Activated CD4-positive, alpha-beta T cell treated with anti-CD3 and anti-CD28 coated beads, Interleukin-2, Interleukin-4, amounts not matched to agents 100 ng/mL and 50 ng/mL, durations not matched to agents 16 hours and 8 hours (primary cell): ENCODE results near the gene SLC9A2.

Experiments used
- DNase-seq: peaks from one replicate; pipeline ENCODE4 v3.0.0-alpha.2; 2020; ENCODE audit warnings: low spot score

Gene SLC9A2

DNA sequence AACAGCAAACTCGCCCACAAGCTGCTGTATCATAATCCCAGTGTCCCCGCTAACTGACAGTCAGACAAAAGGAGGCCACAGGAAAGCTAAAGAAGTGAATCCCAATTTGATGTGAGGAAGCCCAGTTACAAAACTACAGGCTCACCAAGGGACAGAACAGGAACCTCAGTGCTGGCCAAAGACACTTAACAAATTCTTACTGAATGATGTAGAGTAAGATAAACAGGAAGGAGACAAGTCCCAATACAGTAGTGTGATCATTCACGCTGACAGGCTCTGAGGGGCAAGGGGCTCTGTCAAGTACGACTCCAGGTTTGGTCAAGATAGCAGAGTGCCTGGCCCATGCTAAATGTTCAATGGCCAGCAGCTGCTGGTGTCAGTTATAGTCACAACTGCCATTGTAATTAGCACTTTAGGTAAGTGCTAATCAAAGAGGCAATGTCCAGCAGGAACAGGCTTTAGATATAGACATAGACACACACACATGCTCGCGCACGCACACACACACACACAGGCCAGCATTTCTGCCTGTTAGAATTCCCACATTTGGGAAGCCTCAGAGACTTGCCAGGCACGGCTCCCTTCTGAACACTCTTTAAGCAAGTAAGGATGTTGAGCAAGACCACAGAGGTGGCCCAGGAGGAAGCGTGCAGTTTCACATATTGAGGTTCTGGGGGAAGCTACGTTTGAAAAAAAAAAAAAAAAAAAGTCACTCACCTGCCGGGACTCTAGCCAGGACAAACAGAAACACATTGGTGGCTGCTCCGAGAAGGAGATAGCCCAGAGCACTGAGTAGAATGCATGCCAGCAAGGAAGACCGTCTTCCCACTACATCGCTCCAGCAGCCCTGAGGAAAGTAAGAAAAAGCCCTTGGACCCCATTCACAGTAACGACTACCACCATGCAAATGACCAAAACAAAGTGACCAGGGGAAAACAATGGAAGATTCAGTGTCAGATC lies 107.1 kb downstream of the SLC9A2 start:
- DNase-seq: no peak

DNA sequence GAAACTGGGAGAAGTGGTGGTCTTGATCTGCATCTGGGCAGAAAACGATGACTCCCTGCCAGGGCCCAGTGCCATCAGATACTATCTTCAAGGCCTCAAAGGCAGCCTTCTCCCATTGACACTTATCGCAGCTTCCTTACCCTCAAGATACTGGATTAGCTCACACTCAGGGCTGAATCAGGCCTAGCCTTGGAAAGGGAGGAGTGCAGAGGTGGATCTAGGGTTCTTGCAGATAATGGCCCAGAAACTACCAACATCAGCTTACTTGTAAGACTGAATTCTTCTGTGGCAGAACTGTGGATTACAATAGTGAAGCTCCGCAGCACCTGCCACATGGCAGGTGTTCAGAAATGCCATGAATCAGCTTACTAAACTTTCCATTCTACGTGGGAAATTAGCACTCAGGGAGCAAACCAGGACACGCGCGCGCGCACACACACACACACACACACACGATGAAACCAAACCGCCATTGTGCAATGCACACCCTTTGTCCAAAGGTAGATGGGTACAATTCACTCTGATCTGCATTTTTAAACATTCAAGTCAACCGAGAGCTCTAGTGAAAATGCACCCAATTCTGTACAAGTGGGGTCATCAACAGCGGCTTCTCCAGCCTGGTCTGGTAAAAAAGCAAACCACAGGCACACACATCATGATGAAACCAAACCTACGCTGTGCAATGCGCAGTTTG lies 116.2 kb downstream of the SLC9A2 start:
- DNase-seq: no peak

DNA sequence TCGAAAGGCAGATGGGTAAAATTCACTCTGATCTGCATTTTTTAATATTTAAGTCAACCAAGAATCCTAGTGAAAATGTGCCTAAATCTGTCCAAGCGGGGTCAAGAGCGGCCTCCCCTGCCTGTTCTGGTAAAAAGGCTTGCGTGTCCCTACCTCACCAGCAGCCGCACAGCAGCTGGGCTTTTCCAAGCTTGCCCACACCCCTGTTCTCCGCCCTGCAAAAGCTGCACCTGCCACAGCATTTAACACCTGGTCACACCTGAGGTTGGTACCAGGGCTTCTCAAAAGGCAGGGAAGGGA lies 116.7 kb downstream of the SLC9A2 start:
- DNase-seq: peak; percentile 7

DNA sequence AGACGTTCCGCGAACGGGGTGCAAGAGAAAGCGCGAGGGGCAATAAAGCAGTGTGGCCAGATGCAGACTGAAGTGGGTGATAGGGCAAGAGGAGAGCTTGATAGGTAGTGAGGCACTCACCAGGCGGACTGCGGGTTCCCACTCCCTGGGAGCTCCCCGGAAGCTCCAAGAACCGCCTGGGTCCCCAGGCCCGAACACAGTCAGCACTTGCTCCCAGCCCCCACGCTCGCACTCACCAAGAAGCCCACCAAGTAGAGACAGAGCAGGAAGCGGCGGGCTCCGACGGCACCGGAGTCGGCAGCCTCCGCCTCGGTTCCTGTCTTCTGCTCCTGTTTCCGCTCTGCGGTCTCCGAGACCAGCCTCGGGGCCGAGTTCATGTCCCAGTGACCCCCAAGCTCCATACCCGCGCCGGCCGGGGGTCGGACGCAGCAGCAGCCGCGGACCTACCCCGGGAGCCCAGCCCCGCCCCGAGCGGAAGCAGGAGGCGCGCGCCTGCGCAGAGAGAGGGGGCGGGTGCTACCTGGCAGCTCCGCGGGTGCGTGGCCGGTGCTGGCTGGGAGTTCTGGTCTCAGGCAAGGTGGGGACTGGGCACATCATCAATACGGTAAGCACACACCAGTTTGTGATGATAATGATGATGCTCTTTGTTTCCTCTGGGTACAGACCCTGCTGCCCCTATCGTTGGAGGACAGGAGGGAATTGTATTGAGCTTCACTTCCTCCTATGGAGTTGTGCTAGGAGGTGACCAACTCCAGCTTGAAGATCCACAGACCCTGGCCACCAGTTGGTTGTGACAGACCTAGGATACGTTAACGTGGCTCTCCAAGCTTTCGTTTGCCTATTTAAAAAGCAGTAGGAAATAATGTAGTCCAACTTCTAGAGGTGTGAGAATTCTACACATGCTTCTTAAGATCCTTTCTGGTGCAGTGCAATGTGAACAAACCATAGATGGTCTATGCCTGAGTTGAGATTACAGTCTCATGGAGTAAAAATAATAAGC lies 117.4 kb downstream of the SLC9A2 start:
- peak; percentile 82 for DNase-seq

DNA sequence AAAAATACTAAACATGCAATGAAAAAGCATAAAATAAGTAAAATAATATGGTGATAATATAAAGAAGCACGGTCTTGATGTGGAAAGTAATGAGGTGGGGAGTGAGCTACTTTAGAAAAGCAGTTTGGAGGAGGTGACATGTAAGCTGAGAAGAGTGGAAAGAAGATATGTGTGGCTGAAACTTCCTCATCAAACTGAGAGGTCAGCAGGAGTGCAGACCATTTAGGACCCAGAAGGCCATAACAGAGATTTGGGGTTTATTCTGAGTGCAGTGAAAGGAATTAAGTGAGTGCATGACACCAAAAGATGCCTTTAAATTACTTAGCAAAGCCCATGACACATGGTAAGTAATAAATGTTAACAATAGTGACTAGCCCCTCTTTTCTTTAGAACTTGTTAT lies 118.1 kb downstream of the SLC9A2 start:
- DNase-seq: no peak

DNA sequence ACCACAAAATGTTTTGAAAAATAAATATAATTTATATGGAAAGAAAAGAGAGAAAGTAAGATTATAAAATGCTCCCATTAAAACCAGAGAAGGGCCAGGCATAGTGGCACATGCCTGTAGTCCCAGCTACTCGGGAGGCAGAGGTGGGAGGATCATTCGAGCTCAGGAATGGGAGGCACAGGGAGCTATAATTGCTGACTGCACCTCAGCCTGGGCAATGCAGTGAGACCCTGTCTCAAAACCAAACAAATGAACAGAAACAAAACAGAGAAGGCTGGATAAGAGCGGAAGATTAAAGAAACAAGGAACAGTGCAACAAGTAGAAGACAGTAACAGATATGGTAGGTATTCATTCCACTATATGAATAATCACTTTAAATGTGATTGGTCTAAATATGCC lies 123.9 kb downstream of the SLC9A2 start:
- no peak for DNase-seq

DNA sequence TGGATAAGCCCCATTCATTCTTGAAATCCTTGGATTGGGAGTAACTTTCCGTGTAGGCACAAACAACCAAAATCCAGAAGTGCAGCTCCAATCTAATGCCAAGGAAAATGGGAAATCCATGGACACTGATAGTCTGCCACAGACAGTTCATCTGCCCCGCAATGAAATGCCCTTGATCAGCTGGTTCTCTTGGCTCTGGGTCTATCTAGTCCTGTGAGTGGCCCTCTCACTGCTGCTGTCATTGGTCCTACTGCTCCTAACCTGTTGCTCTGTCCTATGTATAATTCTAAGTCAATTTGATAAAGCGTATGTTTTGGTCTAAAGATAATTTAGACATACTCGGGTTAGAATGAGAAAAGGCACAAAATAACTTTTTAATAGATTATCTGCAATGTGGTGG lies 128.8 kb downstream of the SLC9A2 start:
- no peak for DNase-seq

DNA sequence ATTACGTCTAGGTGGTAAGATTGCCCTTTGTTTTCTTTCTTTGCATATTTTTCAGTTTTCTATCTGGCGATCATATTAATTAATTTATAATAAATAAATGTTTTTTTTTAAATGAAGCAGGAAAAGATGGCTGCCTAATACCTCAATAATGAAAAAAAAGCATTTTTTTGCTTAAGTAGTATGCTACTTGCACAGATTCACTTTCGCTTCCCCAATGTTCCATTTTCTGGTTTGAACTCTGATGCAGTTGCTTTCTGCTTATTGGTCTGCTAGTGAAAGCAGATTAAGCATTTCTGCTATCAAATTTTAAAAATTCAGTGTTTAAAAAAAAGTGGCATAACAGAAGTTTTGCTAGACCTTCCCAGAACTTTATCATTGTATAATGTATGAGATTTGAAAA lies 130.6 kb downstream of the SLC9A2 start:
- DNase-seq: no peak

DNA sequence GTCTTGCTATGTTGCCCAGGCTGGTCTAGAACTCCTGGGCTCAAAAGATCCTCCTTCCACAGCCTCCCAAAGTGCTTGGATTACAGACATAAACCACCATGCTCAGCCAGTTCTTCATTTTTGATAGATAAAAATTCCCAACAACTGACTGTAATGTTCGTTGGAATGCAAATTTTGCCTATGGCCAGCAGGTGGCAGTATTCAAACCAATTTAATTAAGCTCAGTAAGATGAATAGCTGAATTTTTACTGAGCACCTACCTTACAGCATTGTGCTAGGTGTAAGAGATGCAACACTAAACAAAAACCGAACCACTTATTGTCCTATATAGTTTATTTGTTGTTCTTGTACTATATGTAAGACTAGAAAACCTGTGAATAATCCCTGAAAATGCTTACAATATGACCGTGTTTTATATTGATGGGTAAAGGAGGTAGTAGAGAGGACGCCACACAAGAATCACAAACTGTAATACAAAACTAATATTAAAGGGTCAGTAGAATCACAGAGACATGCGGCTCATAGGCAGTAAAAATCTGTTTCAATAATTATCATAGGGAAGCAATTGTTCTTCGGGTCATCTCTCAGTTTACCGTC lies 134.3 kb downstream of the SLC9A2 start:
- peak; percentile 32 for DNase-seq

DNA sequence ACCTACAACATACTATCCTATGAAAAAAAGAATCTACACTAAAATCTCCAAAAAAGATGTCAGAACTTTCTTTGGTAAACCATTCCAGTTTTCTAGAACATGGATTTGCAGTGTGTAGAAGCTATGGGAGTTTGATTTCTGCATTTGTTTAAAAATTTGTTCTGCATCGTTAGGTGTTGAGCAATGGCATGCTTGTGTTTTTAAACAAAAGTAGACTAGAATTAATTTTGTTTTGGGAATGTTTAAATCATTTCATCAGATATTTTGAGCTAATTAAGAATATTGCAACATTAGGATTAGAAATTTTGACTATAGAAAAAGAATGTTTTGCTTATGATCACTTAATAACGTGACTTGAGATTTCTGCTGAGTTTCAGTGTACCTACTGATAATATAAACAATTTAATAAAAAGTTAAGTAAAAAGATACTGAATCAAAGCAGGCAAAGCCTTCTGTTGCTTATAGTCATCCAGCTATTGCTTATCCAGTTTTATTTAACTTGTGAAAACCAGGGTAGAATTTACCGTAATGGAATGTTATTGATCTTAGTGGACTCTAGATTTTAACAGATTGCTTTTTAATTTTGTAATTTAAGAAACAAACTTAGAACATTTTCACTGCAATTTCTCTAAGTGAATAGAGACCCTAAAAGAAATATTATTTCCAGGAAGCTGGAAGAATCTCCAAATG lies 135.2 kb downstream of the SLC9A2 start:
- no peak for DNase-seq

DNA sequence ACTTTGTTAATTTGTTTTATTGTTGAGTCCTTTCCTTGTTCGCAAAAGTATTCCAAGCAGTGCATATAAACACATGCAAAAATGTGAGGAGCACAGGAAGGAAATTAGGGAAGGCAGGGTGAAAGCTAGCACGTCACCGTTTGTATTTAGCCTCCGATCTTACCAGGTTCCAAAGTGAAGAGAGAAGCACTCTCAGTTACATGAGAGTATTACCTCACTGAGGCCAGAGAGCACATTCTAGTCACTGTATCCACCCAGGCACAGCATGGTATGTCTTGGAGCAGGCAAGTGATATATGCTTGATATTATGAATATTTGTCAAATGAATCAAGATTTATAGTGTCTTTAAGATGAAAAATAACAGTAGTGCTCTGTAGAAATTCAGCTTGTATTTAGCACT lies 135.9 kb downstream of the SLC9A2 start:
- no peak for DNase-seq

DNA sequence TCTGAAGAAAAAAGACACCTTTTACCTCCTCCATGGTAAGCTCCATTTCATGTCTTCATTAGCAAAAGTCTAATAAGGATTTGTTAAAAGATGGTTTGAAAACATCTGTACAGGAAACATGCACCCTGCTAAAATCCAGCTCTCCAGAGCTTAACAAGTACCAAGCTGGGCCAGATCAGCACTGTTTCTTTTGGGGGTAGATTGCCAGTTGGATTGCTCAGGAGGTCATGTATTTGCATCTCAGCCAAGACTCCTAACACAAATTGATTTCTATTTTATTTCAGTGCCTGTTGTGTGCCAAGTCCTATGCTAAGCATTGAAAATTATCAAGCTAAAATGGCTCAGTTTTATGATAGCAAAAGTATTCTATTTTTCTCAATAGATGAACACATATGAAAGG lies 139.1 kb downstream of the SLC9A2 start:
- no peak for DNase-seq
